Astrocyte (in vitro differentiated cells and primary cell): ENCODE measurements around the gene ANKRD12. TPM values are rescaled to one million over a fixed set of nuclear protein-coding genes. Genes with fewer than 3 reads are reported as not detected.
"Not testable (repeated sequence)": the region's sequence is repeated elsewhere in the genome, so short reads cannot be mapped to it uniquely, and the experiment has no call there.

ENCODE experiments used
- DNase-seq: peaks from one replicate; pipeline ENCODE4 v3.0.0-alpha.2; 2010; ENCODE audit warnings: low read depth
- FAIRE-seq: peaks from 2 replicates; lab custom pipeline; 2011; peaks lifted over from hg19 to GRCh38; lab: Jason Lieb, UNC
- H2AFZ ChIP-seq: 2 replicates; pipeline ENCODE4 v1.6.0; 2012; ENCODE audit warnings: low read depth, low read length, inconsistent platforms
- H3K27ac ChIP-seq: 2 replicates; pipeline ENCODE4 v1.5.1; 2011; ENCODE audit warnings: low read depth, low read length, inconsistent platforms
- H3K27me3 ChIP-seq: 2 replicates; pipeline ENCODE4 v1.6.0; 2011; ENCODE audit warnings: low read length, inconsistent platforms; ENCODE audit not compliant: insufficient read depth
- H3K36me3 ChIP-seq: 2 replicates; pipeline ENCODE4 v1.5.1; 2011; ENCODE audit warnings: low read length, inconsistent platforms; ENCODE audit not compliant: insufficient read depth
- H3K4me1 ChIP-seq: 2 replicates; pipeline ENCODE4 v1.5.1; 2011; ENCODE audit warnings: low read length, inconsistent platforms; ENCODE audit not compliant: insufficient read depth
- H3K4me2 ChIP-seq: 2 replicates; pipeline ENCODE4 v1.6.0; 2012; ENCODE audit warnings: low read length, inconsistent platforms
- H3K4me3 ChIP-seq: 2 replicates; pipeline ENCODE4 v1.5.1; 2011; ENCODE audit warnings: low read depth, mild to moderate bottlenecking, low read length, inconsistent platforms; ENCODE audit not compliant: insufficient read depth
- H3K79me2 ChIP-seq: 2 replicates; pipeline ENCODE4 v1.6.0; 2012; ENCODE audit warnings: mild to moderate bottlenecking, low read length, inconsistent platforms; ENCODE audit not compliant: insufficient read depth
- H3K9ac ChIP-seq: 2 replicates; pipeline ENCODE4 v1.6.0; 2012; ENCODE audit warnings: mild to moderate bottlenecking, low read length, inconsistent platforms
- H3K9me3 ChIP-seq: 2 replicates; pipeline ENCODE4 v1.5.1; 2012; ENCODE audit warnings: low read depth, mild to moderate bottlenecking, low read length, inconsistent platforms; ENCODE audit not compliant: insufficient read depth
- H4K20me1 ChIP-seq: 2 replicates; pipeline ENCODE4 v1.6.0; 2012; ENCODE audit warnings: low read length, inconsistent platforms; ENCODE audit not compliant: insufficient read depth
- H3K27ac Mint-ChIP-seq: one replicate; pipeline ENCODE4 v1.8.0; 2021; ENCODE audit warnings: mild to moderate bottlenecking, mixed read lengths; ENCODE audit not compliant: unreplicated experiment
- H3K27me3 Mint-ChIP-seq: one replicate; pipeline ENCODE4 v1.8.0; 2021; ENCODE audit warnings: low read depth, mixed read lengths; ENCODE audit not compliant: unreplicated experiment
- H3K36me3 Mint-ChIP-seq: one replicate; pipeline ENCODE4 v1.8.0; 2021; ENCODE audit warnings: low read depth, mixed read lengths; ENCODE audit not compliant: unreplicated experiment
- H3K4me1 Mint-ChIP-seq: one replicate; pipeline ENCODE4 v1.8.0; 2021; ENCODE audit warnings: low read depth, mixed read lengths; ENCODE audit not compliant: unreplicated experiment
- H3K4me3 Mint-ChIP-seq: one replicate; pipeline ENCODE4 v1.8.0; 2021; ENCODE audit warnings: mild to moderate bottlenecking, moderate library complexity, mixed read lengths; ENCODE audit not compliant: unreplicated experiment
- H3K9me3 Mint-ChIP-seq: one replicate; pipeline ENCODE4 v1.8.0; 2021; ENCODE audit warnings: mild to moderate bottlenecking, mixed read lengths; ENCODE audit not compliant: unreplicated experiment
- CTCF ChIP-seq: IDR thresholded peaks from 2 replicates; pipeline ENCODE4 v1.5.1; 2011; ENCODE audit warnings: low read depth, mild to moderate bottlenecking, inconsistent platforms, low read length, moderate library complexity; ENCODE audit not compliant: insufficient read depth
- EZH2 ChIP-seq: IDR thresholded peaks from 2 replicates; pipeline ENCODE4 v1.6.1; 2012; ENCODE audit warnings: mild to moderate bottlenecking, low read length, inconsistent platforms; ENCODE audit not compliant: insufficient read depth
- total RNA-seq: library from RNA; stranded (reverse); gene quantifications from 2 replicates; pipeline ENCODE4 v1.2.1, GENCODE V29; 2021

Gene ANKRD12
- total RNA-seq, 1 donor from 2014 or later: 24.4 TPM

- not testable (repeated sequence) for H3K27ac ChIP-seq, H3K9me3 ChIP-seq, H3K4me1 Mint-ChIP-seq, FAIRE-seq, H3K27me3 Mint-ChIP-seq, H3K4me3 ChIP-seq, H3K27me3 ChIP-seq, H2AFZ ChIP-seq, H3K36me3 ChIP-seq, H3K4me2 ChIP-seq, H3K4me3 Mint-ChIP-seq, H3K9me3 Mint-ChIP-seq, DNase-seq, H3K4me1 ChIP-seq, H3K9ac ChIP-seq, H3K27ac Mint-ChIP-seq
- Histone ChIP-seq H4K20me1 (peaks cover 27% of the 10 kb centered on the region), H3K79me2 (peaks cover 44% of the 10 kb centered on the region)
- peaks cover 14% of the 10 kb centered on the region for H3K36me3 Mint-ChIP-seq
Observed at GRCh38 chr18:9171919-9172318, 35.3 kb downstream of the ANKRD12 start.

GRCh38 chr18:9172506-9173127 is 36.0 kb downstream of the ANKRD12 start:
- Histone ChIP-seq H3K4me3 (no peak overlapping the region), H4K20me1 (peaks cover 33% of the 10 kb centered on the region), H3K27ac (no peak overlapping the region), H3K4me1 (no peaks in the 10 kb centered on the region), H3K79me2 (peaks cover 50% of the 10 kb centered on the region), H3K27me3 (no peaks in the 10 kb centered on the region), H3K9ac (no peak overlapping the region), H3K36me3 (no peaks in the 10 kb centered on the region), H3K9me3 (no peaks in the 10 kb centered on the region), H3K4me2 (no peak overlapping the region), H2AFZ (no peak overlapping the region)
- no peak for DNase-seq
- no peak overlapping the region for H3K4me3 Mint-ChIP-seq
- H3K4me1 Mint-ChIP-seq: peaks cover 3% of the 10 kb centered on the region
- no peak overlapping the region for H3K27ac Mint-ChIP-seq
- TF ChIP-seq CTCF (no peak), EZH2 (no peak)
- FAIRE-seq: no peak
- H3K9me3 Mint-ChIP-seq: peaks cover 2% of the 10 kb centered on the region
- H3K27me3 Mint-ChIP-seq: no peaks in the 10 kb centered on the region
- H3K36me3 Mint-ChIP-seq: peaks cover 14% of the 10 kb centered on the region

- H3K27ac Mint-ChIP-seq: no peak overlapping the region
- DNase-seq: no peak
Observed at GRCh38 chr18:9173770-9174233, 37.2 kb downstream of the ANKRD12 start.

More at GRCh38 chr18:9173770-9174233, 37.2 kb downstream of the ANKRD12 start:
- H3K4me1 Mint-ChIP-seq: peaks cover 3% of the 10 kb centered on the region
- Histone ChIP-seq H2AFZ (no peak overlapping the region), H3K79me2 (peaks cover 56% of the 10 kb centered on the region), H3K4me3 (no peak overlapping the region), H3K27ac (no peak overlapping the region), H3K9me3 (no peaks in the 10 kb centered on the region), H3K4me2 (no peak overlapping the region), H3K27me3 (no peaks in the 10 kb centered on the region), H4K20me1 (peaks cover 35% of the 10 kb centered on the region), H3K4me1 (no peaks in the 10 kb centered on the region), H3K9ac (no peak overlapping the region), H3K36me3 (no peaks in the 10 kb centered on the region)
- FAIRE-seq: no peak
- H3K9me3 Mint-ChIP-seq: peaks cover 2% of the 10 kb centered on the region
- TF ChIP-seq EZH2 (no peak), CTCF (no peak)
- H3K27me3 Mint-ChIP-seq: no peaks in the 10 kb centered on the region
- H3K36me3 Mint-ChIP-seq: peaks cover 14% of the 10 kb centered on the region
- no peak overlapping the region for H3K4me3 Mint-ChIP-seq
